ENCODE data around the gene PRPF6. TPM values are rescaled to one million over a fixed set of nuclear protein-coding genes. Genes with fewer than 3 reads are reported as not detected.
A peak's percentile ranks its signal among the peaks of the same experiment; 100 is the strongest.

The PRPF6 gene
- total and polyA plus RNA-seq, 2 of the 13 experiments (the other 11 are each of a cell fraction or from before 2014, with no cell fraction given): 63.7 to 101 TPM

DNA sequence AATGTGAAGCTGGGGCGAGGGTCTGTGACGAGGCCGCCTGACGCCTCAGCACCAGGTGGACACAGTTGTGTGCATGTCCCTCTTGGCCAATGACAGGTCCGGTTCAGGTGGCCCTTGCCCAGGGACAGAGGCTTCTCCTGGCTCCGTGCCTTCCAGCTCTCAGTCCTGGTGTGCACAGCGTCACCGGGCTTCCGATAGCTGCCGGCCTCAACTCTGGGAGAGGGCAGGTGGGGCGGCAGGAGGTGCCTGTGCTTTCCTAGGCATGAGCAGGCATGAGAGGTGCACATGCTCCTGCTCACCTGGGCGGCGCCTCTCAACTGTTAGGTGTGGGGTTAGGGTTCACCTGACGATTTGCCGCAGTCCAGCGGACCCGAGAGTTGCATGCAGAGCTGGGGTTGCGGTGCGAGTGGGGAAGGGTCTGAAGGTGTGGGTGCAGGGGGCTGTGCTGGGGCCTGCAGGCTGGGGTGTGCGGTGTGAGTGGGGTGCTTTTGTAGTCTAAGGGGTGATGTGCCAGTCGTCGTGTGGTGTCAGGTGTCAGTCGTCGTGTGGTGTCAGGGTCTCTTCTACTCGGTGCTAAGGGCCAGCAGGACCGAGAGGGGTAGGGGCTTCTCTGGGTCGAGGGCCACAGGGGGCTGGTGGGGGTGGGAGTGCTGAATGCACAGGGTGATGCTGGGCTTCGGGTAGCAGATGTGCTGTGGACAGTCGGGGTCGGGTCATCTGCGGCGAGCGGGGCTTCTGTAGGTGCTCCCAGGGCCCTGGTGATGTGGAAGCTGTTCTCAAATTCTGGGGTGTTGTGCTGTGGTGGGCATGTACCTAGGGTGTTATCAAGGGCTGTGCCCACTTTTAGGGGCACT, 72.3 kb downstream of the PRPF6 start (continued):
- TF ChIP-seq ZNF468 (CRISPR knock-in tag; IDR thresholded peaks at IDR 0.05) (peak; percentile 92; the same call in 1 of the 2 replicates), AKNA (CRISPR knock-in tag; IDR thresholded peaks at IDR 0.05; ENCODE audit: borderline replicate concordance) (no peak), DPF2 (CRISPR knock-in tag; IDR thresholded peaks at IDR 0.05; ENCODE audit: borderline replicate concordance, low read depth) (peak; percentile 54), SPEN (CRISPR knock-in tag; IDR thresholded peaks at IDR 0.05; ENCODE audit: low read depth) (peak; percentile 26; the same call in 1 of the 2 replicates), RFX5 (IDR thresholded peaks at IDR 0.05; ENCODE audit: low read depth, low read length) (no peak; the same call in 1 of the 2 replicates), SRSF9 (IDR thresholded peaks at IDR 0.05; ENCODE audit: borderline replicate concordance, insufficient read depth, low read depth, low read length, poor library complexity, severe bottlenecking) (no peak), ZNF7 (CRISPR knock-in tag; IDR thresholded peaks at IDR 0.05) (no peak), ZKSCAN8 (CRISPR knock-in tag; IDR thresholded peaks at IDR 0.05; ENCODE audit: borderline replicate concordance) (no peak), ZNF343 (CRISPR knock-in tag; IDR thresholded peaks at IDR 0.05) (peak; percentile 92; the same call in 1 of the 2 replicates), ZNF33B (CRISPR knock-in tag; IDR thresholded peaks at IDR 0.05) (peak; percentile 12; the same call in 1 of the 2 replicates), NR2F1 (CRISPR knock-in tag; IDR thresholded peaks at IDR 0.05) (no peak), PITX1 (CRISPR knock-in tag; IDR thresholded peaks at IDR 0.05) (peak; percentile 83), ZNF879 (CRISPR knock-in tag; IDR thresholded peaks at IDR 0.05) (no peak), HNRNPK (IDR thresholded peaks at IDR 0.05; ENCODE audit: low read depth, low read length, poor library complexity, severe bottlenecking) (no peak)
- TF ChIP-seq, protein P1, sequence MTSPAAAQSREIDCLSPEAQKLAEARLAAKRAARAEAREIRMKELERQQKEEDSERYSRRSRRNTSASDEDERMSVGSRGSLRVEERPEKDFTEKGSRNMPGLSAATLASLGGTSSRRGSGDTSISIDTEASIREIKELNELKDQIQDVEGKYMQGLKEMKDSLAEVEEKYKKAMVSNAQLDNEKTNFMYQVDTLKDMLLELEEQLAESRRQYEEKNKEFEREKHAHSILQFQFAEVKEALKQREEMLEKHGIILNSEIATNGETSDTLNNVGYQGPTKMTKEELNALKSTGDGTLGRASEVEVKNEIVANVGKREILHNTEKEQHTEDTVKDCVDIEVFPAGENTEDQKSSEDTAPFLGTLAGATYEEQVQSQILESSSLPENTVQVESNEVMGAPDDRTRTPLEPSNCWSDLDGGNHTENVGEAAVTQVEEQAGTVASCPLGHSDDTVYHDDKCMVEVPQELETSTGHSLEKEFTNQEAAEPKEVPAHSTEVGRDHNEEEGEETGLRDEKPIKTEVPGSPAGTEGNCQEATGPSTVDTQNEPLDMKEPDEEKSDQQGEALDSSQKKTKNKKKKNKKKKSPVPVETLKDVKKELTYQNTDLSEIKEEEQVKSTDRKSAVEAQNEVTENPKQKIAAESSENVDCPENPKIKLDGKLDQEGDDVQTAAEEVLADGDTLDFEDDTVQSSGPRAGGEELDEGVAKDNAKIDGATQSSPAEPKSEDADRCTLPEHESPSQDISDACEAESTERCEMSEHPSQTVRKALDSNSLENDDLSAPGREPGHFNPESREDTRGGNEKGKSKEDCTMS (CRISPR knock-in tag; conservative IDR thresholded peaks at IDR 0.05): no peak
- TF ChIP-seq, protein P2, sequence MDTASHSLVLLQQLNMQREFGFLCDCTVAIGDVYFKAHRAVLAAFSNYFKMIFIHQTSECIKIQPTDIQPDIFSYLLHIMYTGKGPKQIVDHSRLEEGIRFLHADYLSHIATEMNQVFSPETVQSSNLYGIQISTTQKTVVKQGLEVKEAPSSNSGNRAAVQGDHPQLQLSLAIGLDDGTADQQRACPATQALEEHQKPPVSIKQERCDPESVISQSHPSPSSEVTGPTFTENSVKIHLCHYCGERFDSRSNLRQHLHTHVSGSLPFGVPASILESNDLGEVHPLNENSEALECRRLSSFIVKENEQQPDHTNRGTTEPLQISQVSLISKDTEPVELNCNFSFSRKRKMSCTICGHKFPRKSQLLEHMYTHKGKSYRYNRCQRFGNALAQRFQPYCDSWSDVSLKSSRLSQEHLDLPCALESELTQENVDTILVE (CRISPR knock-in tag; IDR thresholded peaks at IDR 0.05): peak; percentile 55; the same call in 1 of the 2 replicates
- TF ChIP-seq, protein P3, sequence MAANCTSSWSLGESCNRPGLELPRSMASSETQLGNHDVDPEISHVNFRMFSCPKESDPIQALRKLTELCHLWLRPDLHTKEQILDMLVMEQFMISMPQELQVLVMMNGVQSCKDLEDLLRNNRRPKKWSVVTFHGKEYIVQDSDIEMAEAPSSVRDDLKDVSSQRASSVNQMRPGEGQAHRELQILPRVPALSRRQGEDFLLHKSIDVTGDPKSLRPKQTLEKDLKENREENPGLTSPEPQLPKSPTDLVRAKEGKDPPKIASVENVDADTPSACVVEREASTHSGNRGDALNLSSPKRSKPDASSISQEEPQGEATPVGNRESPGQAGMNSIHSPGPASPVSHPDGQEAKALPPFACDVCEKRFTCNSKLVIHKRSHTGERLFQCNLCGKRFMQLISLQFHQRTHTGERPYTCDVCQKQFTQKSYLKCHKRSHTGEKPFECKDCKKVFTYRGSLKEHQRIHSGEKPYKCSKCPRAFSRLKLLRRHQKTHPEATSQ (CRISPR knock-in tag; IDR thresholded peaks at IDR 0.05; ENCODE audit: borderline replicate concordance): 0 out of 2 replicates have a peak, but pooled peaks have one; percentile 73

Measured in HepG2 (cell line).